ENCODE measurements around the gene DCUN1D1.

The DCUN1D1 gene

DNA sequence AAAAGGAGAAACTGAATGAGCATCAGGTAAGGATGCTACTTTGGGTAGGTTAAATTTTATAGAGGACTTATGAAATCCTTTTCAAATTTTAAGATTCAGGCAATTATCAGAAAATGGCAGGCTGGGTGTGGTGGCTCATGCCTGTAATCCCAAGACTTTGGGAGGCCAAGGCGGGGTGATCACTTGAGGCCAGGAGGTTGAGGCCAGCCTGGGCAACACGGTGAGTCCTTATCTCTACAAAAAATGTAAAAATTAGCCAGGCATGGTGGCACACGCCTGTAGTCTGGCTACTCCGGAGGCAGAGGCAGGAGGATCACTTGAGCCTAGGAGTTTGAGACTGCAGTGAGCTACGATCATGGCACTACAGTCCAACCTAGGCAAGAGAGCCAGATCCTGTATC is 23.1 kb downstream of the DCUN1D1 start:
- no peak for DNase-seq (ENCODE audit: extremely low read depth, low read depth)
- H3K4me3 ChIP-seq (replicated peaks; ENCODE audit: low read depth, low read length) = no peak overlapping the region
- TF ChIP-seq, protein P1, sequence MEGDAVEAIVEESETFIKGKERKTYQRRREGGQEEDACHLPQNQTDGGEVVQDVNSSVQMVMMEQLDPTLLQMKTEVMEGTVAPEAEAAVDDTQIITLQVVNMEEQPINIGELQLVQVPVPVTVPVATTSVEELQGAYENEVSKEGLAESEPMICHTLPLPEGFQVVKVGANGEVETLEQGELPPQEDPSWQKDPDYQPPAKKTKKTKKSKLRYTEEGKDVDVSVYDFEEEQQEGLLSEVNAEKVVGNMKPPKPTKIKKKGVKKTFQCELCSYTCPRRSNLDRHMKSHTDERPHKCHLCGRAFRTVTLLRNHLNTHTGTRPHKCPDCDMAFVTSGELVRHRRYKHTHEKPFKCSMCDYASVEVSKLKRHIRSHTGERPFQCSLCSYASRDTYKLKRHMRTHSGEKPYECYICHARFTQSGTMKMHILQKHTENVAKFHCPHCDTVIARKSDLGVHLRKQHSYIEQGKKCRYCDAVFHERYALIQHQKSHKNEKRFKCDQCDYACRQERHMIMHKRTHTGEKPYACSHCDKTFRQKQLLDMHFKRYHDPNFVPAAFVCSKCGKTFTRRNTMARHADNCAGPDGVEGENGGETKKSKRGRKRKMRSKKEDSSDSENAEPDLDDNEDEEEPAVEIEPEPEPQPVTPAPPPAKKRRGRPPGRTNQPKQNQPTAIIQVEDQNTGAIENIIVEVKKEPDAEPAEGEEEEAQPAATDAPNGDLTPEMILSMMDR (IDR thresholded peaks at IDR 0.05; ENCODE audit: low read depth, low read length, missing control alignments) = no peak

DNA sequence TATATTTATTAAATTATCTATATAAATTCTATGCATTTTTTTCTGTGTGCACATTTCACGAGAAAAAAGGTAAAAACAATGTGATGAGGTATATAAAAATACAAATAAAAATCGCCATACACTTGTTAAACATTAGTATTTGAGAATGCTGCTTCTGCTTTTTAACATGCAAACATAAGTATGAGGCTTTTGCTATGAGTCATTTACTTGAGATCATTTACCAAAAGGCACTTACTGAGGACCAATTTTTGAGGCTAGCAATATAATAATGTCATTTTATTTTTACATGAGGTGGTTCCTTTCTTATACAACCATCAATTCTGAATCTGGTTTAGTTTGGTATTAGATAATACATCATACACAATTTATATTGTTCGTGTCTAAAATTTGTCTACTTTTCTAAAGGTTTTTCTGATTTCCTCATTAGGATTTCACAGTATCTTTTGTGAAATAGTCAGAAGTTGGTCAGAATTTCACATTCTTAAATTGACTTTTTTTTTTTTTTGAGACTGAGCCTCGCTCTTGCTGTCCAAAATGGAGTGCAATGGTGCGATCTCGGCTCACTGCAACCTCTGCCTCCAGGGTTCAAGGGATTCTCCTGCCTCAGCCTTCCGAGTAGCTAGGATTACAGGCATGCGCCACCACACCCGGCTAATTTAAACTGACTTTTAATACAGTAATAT is 25.6 kb downstream of the DCUN1D1 start:
- no peak for DNase-seq (ENCODE audit: extremely low read depth, low read depth)
- TF ChIP-seq, protein P1 (IDR thresholded peaks at IDR 0.05; ENCODE audit: low read depth, low read length, missing control alignments) = no peak

DNA sequence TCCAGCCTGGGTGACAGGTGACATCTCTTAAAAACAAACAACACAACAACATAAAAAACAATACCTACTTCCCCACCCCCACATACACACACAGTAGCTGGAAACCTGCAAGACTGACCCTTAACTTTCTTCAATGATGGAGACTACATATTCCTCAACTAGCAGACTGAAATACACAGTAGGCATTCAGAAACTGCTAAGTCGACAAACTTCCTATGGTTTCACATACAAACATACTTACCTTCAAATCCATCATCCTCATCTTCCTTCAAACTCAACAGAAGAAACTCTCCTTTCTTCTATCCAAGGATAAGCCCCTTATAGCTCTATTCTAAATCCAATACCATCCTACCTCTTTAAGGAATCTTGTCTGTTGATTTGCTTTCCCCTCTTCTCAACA is 30.6 kb downstream of the DCUN1D1 start:
- TF ChIP-seq, protein P1 (IDR thresholded peaks at IDR 0.05; ENCODE audit: low read depth, low read length, missing control alignments) = no peak
- H3K4me3 ChIP-seq (replicated peaks; ENCODE audit: low read depth, low read length) = no peak overlapping the region
- no peak for DNase-seq (ENCODE audit: extremely low read depth, low read depth)

More for the DNA sequence above, 25.6 kb downstream of the DCUN1D1 start:
- H3K4me3 ChIP-seq (replicated peaks; ENCODE audit: low read depth, low read length) = no peak overlapping the region

DNA sequence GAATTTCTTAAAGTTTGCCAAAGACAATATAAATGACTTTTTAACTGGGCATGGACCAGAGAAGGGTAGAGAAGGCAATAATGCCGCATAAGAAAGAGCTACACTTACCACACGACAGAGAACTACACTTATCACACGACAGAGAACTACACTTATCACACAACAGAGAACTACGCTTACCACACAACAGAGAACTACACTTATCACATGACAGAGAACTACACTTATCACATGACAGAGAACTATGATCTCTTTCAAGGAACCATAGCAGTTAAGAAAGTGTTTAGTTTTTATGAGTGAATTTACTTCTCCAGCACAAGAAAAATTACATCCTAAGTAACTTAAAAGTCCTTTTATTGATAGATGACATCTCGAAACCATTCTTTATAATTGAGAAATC is 32.0 kb downstream of the DCUN1D1 start:
- no peak for DNase-seq (ENCODE audit: extremely low read depth, low read depth)
- no peak overlapping the region for H3K4me3 ChIP-seq (replicated peaks; ENCODE audit: low read depth, low read length)
- TF ChIP-seq, protein P1 (IDR thresholded peaks at IDR 0.05; ENCODE audit: low read depth, low read length, missing control alignments) = no peak

DNA sequence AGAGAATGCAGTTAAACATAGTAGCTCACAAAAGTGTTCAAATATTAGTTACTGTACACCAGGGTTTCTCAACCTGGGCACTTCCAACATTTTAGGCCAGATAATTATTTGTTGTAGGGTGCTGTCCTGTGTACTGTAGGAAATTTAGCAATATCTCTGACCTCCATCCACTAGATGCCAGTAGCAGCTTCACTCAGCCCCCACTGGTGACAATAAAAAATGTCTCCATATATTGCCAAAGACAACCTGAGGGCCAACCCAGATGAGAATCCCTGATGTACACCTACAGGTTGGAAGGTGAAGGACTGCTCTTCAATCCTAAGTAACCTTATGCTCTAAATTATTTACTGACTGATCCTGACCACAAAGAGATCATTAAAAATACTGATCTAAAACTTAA is 32.5 kb downstream of the DCUN1D1 start:
- no peak for DNase-seq (ENCODE audit: extremely low read depth, low read depth)
- TF ChIP-seq, protein P1 (IDR thresholded peaks at IDR 0.05; ENCODE audit: low read depth, low read length, missing control alignments) = no peak
- H3K4me3 ChIP-seq (replicated peaks; ENCODE audit: low read depth, low read length) = no peak overlapping the region

DNA sequence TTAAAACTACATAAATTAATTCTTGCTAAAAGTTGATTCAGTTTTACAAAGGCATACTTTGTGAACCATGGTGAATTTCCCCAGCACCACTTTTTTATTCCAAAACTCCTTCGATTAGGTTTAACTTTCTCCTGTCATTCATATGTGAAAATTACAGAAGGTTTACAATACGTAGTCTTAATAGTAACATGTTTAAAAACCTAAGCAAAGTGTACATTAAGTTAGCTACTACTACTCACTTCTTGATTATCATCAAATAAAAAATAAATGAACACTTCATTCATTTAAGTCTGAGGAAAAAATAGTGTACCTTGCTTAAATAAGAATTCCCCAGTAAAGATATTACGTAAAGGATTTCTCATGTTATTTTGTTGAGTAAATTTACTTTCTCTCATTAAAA is 38.6 kb downstream of the DCUN1D1 start:
- TF ChIP-seq, protein P1 (IDR thresholded peaks at IDR 0.05; ENCODE audit: low read depth, low read length, missing control alignments) = no peak
- DNase-seq (ENCODE audit: extremely low read depth, low read depth) = no peak
- H3K4me3 ChIP-seq (replicated peaks; ENCODE audit: low read depth, low read length) = no peak overlapping the region
